ENCODE measurements around the gene EFCAB5. TPM values are rescaled to one million over a fixed set of nuclear protein-coding genes. Genes with fewer than 3 reads are reported as not detected.
A peak's percentile ranks its signal among the peaks of the same experiment; 100 is the strongest.
"Not testable (repeated sequence)": the region's sequence is repeated elsewhere in the genome, so short reads cannot be mapped to it uniquely, and the experiment has no call there.

The EFCAB5 gene
- total RNA-seq, 1 donor from 2014 or later: 0.71 TPM

- DNase-seq (ENCODE audit: low spot score); H3K4me3 ChIP-seq; H2AFZ ChIP-seq (replicated peaks); H3K27ac ChIP-seq; H3K27me3 Mint-ChIP-seq (ENCODE audit: insufficient read depth, low read depth); H3K9me3 ChIP-seq (ENCODE audit: low read depth); H3K4me2 ChIP-seq; H3K27ac Mint-ChIP-seq; H3F3A ChIP-seq (ENCODE audit: low read depth); H3K36me3 ChIP-seq; H4K20me1 ChIP-seq (ENCODE audit: low read depth); H3K27me3 ChIP-seq; H3K36me3 Mint-ChIP-seq; H3K4me3 Mint-ChIP-seq; H3K79me2 ChIP-seq (ENCODE audit: low read depth); H3K4me1 Mint-ChIP-seq; H3K9ac ChIP-seq; H3K4me1 ChIP-seq: not testable (repeated sequence)
- H3K9me3 Mint-ChIP-seq: peaks cover 25% of the 10 kb centered on the region
- TF ChIP-seq, protein P1, sequence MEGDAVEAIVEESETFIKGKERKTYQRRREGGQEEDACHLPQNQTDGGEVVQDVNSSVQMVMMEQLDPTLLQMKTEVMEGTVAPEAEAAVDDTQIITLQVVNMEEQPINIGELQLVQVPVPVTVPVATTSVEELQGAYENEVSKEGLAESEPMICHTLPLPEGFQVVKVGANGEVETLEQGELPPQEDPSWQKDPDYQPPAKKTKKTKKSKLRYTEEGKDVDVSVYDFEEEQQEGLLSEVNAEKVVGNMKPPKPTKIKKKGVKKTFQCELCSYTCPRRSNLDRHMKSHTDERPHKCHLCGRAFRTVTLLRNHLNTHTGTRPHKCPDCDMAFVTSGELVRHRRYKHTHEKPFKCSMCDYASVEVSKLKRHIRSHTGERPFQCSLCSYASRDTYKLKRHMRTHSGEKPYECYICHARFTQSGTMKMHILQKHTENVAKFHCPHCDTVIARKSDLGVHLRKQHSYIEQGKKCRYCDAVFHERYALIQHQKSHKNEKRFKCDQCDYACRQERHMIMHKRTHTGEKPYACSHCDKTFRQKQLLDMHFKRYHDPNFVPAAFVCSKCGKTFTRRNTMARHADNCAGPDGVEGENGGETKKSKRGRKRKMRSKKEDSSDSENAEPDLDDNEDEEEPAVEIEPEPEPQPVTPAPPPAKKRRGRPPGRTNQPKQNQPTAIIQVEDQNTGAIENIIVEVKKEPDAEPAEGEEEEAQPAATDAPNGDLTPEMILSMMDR (IDR thresholded peaks at IDR 0.05): peak; percentile 8
Observed at GRCh38 chr17:30011934-30012333, 70.5 kb downstream of the EFCAB5 start.

DNA sequence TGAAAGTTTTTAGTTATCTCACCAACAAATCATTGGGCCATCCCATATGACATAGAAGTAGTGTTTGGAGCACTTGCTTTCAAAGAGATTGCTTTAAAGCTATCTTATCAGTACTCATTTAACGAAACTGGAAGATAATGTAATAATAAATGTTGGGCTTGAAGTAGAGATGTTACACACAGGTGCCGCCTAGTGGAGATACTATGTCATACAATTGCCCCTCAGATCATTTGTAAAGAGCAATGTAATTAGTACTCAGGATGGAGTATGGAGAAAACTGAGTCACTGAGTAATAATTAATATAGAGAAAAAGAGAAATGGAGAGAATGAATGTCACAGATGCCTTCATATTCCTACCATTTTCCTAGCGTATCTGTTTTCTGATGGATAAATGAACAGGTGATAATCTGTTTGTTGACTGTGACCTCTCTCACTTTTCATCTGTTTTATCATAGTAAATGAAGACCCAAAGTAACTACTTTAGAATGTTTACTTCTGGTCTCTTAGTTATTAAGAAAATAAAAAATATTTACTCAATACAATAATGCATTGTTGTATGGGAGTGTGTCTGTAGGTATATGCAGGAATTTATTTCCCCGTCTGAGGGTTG lies 80.4 kb downstream of the EFCAB5 start:
- H3K4me2 ChIP-seq: no peak overlapping the region
- Mint-ChIP-seq H3K27ac (no peak overlapping the region), H3K27me3 (ENCODE audit: insufficient read depth, low read depth) (peaks cover 4% of the 10 kb centered on the region), H3K36me3 (no peaks in the 10 kb centered on the region), H3K4me3 (no peak overlapping the region), H3K9me3 (peaks cover 2% of the 10 kb centered on the region), H3K4me1 (no peaks in the 10 kb centered on the region)
- H3K36me3 ChIP-seq: no peaks in the 10 kb centered on the region
- H3K9me3 ChIP-seq (ENCODE audit: low read depth): no peaks in the 10 kb centered on the region
- H3K27ac ChIP-seq: no peak overlapping the region
- no peaks in the 10 kb centered on the region for H3K27me3 ChIP-seq
- TF ChIP-seq, protein P1 (IDR thresholded peaks at IDR 0.05): peak; percentile 92
- no peak for TF ChIP-seq EZH2phosphoT487 (IDR thresholded peaks at IDR 0.05)
- peak; percentile 66 for DNase-seq (ENCODE audit: low spot score)
- peaks cover 4% of the 10 kb centered on the region for H3F3A ChIP-seq (ENCODE audit: low read depth)
- H4K20me1 ChIP-seq (ENCODE audit: low read depth): no peaks in the 10 kb centered on the region
- no peak overlapping the region for H3K4me3 ChIP-seq
- H3K4me1 ChIP-seq: no peaks in the 10 kb centered on the region
- H2AFZ ChIP-seq (replicated peaks): no peak overlapping the region
- no peaks in the 10 kb centered on the region for H3K79me2 ChIP-seq (ENCODE audit: low read depth)
- H3K9ac ChIP-seq: no peak overlapping the region

DNA sequence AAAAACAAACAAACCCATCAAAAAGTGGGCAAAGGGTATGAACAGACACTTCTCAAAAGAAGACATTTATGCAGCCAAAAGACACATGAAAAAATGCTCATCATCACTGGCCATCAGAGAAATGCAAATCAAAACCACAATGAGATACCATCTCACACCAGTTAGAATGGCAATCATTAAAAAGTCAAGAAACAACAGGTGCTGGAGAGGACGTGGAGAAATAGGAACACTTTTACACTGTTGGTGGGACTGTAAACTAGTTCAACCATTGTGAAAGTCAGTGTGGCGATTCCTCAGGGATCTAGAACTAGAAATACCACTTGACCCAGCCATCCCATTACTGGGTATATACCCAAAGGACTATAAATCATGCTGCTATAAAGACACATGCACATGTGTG lies 83.9 kb downstream of the EFCAB5 start:
- not testable (repeated sequence) for H3K36me3 Mint-ChIP-seq; H3K27ac Mint-ChIP-seq; H3K27ac ChIP-seq; H3K4me1 ChIP-seq; H3K4me3 Mint-ChIP-seq; DNase-seq (ENCODE audit: low spot score); H3K36me3 ChIP-seq; H3K79me2 ChIP-seq (ENCODE audit: low read depth); H3K4me1 Mint-ChIP-seq; H3K27me3 Mint-ChIP-seq (ENCODE audit: insufficient read depth, low read depth); H4K20me1 ChIP-seq (ENCODE audit: low read depth); H3K27me3 ChIP-seq; H3K9me3 Mint-ChIP-seq; H3K4me2 ChIP-seq; H3K9ac ChIP-seq; H3K9me3 ChIP-seq (ENCODE audit: low read depth); H3K4me3 ChIP-seq; H2AFZ ChIP-seq (replicated peaks); H3F3A ChIP-seq (ENCODE audit: low read depth)

DNA sequence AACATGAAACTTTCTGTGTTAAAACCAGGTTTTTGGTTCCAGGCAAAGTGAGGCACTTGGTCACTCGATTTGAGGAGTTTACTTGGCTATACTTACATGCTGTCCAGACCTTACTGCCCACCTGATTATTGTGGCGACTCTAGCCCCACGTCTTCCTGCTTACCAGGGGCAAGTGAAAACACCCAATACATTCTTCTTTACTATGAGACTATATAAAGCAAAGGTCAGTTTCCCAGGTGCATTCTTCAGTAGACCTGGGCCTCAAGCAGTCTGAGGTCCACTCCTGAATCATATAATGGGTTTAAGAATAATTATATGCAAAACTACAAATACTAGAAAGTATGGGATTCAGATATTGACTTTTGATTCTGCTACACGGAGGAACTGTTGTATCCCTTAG lies 86.2 kb downstream of the EFCAB5 start:
- H3K27ac ChIP-seq: no peak overlapping the region
- no peaks in the 10 kb centered on the region for H3K36me3 Mint-ChIP-seq

More for the DNA sequence above, 86.2 kb downstream of the EFCAB5 start:
- H3K36me3 ChIP-seq: no peaks in the 10 kb centered on the region
- TF ChIP-seq EZH2 (IDR thresholded peaks at IDR 0.05): no peak
- TF ChIP-seq, protein P1 (IDR thresholded peaks at IDR 0.05): no peak
- TF ChIP-seq EZH2phosphoT487 (IDR thresholded peaks at IDR 0.05): no peak
- H3K4me1 Mint-ChIP-seq: peaks cover 2% of the 10 kb centered on the region
- H3K27me3 Mint-ChIP-seq (ENCODE audit: insufficient read depth, low read depth): no peaks in the 10 kb centered on the region
- H4K20me1 ChIP-seq (ENCODE audit: low read depth): no peaks in the 10 kb centered on the region
- H3K79me2 ChIP-seq (ENCODE audit: low read depth): no peaks in the 10 kb centered on the region
- no peak overlapping the region for H3K27ac Mint-ChIP-seq
- peaks cover 2% of the 10 kb centered on the region for H3K9me3 Mint-ChIP-seq
- no peaks in the 10 kb centered on the region for H3K4me1 ChIP-seq
- no peak overlapping the region for H2AFZ ChIP-seq (replicated peaks)
- no peaks in the 10 kb centered on the region for H3K27me3 ChIP-seq
- H3K9ac ChIP-seq: no peak overlapping the region
- no peak for DNase-seq (ENCODE audit: low spot score)
- no peaks in the 10 kb centered on the region for H3F3A ChIP-seq (ENCODE audit: low read depth)
- no peaks in the 10 kb centered on the region for H3K9me3 ChIP-seq (ENCODE audit: low read depth)
- H3K4me3 Mint-ChIP-seq: no peak overlapping the region
- no peak overlapping the region for H3K4me3 ChIP-seq
- H3K4me2 ChIP-seq: no peak overlapping the region
